ENCODE data around the gene SLC4A7. TPM values are rescaled to one million over a fixed set of nuclear protein-coding genes. Genes with fewer than 3 reads are reported as not detected.
"Not testable (repeated sequence)": the region's sequence is repeated elsewhere in the genome, so short reads cannot be mapped to it uniquely, and the experiment has no call there.

Gene SLC4A7
- polyA plus RNA-seq, 3 donors = 1.3 to 7.6 (median 1.8) TPM

DNA sequence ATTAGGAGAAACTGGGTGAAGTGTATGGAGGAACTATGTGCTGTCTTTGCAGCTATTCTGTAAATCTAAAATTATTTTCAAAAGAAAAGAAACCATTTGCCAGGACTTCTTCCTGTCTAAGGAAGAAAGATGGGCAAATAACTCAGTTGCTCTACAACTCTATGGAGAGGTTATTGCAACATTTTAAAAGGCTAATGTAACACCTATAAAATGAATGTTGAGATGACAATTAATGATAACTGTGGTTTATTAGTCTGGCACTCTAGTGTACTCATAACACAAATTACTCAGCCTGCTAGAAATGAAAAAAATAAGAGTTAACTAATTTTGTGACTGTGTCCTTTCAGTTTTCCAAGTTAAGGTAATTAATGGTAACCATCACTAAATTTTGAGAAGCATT is 32.3 kb downstream of the SLC4A7 start:
- no peak overlapping the region for H3K27ac ChIP-seq (ENCODE audit: low read depth, low read length)

DNA sequence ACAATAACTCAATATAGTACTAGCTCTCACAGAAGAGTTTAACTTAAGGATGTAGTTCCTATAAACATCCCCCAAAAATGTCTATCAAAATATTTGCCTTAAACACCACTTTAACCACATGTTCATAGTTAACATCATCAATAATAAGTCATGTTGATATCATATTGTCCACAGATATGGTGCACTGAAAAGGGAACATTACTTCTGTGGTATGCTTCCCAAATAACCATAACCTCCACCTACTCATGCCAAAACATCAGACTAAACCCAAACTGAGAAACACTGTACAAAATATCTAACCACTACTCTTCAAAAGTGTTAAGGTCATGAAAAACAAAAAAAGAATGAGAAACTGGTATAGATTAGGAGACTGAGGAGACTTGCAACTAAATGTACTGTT is 32.9 kb downstream of the SLC4A7 start:
- H3K27ac ChIP-seq (ENCODE audit: low read depth, low read length) = no peak overlapping the region

DNA sequence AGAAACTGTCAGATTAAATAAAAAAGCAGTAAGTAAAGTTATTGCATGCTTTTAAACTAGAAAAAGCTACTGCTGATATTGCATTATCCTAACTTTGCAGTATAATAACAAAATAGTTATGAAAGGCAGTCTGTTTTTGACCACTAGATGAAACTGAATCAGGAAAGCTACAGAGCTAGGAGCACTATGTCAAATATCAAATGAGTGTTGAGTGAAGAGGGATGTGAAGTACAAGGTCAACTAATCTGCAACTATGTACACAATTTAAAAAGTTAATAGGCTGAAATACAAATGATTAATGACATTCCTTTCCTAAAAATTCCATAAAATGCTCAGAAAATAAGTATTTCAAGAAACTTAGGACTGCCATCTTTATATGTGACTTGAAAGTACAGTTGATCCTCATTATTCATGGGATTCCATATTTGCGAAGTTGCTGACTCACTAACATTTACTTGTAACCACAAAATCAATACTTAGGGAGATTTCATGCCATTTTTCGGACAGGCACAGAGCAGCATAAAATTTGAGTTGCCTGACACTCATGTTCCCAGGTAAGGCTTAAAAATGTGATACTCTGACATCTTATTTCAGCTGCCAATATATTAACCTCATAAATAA is 34.5 kb downstream of the SLC4A7 start:
- no peak overlapping the region for H3K27ac ChIP-seq (ENCODE audit: low read depth, low read length)
- WGBS, 3 donors = 37 to 98% (median 94%) methylated on average over 2 of the region's 2 CpGs

DNA sequence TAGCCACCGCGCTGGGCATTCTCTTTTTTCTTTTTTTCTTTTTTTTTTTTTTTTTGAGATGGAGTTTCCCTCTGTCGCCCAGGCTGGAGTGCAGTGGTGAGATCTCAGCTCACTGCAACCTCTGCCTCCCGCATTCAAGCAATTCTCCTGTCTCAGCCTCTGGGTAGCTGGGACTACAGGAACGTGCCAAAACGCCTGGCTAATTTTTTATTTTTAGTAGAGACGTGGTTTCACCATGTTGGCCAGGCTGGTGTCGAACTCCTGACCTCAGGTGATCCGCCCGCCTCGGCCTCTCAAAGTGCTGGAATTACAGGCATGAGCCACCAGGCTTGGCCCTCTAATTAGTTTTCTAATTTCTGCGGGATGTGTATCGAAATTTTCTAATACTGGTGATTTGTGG is 41.2 kb downstream of the SLC4A7 start:
- not testable (repeated sequence) for H3K27ac ChIP-seq (ENCODE audit: low read depth, low read length)
- 96 to 99% (median 96%) methylated on average over 13 of the region's 13 CpGs for WGBS, 3 donors

DNA sequence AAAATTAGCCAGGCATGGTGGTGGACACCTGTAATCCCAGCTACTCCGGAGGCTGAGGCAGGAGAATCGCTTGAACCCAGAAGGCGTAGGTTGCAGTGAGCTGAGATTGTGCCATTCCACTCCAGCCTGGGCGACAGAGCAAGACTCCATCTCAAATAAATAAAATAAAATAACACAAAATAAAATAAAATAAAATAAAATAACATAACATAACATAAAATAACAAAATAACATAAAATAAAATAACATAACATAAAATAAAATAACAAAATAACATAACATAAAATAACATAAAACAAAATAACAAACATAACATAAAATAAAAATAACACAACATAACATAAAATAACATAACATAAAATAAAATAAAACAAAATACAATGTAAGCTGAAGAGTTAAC is 45.8 kb downstream of the SLC4A7 start:
- WGBS, 3 donors = 99% methylated on average over 4 of the region's 4 CpGs

DNA sequence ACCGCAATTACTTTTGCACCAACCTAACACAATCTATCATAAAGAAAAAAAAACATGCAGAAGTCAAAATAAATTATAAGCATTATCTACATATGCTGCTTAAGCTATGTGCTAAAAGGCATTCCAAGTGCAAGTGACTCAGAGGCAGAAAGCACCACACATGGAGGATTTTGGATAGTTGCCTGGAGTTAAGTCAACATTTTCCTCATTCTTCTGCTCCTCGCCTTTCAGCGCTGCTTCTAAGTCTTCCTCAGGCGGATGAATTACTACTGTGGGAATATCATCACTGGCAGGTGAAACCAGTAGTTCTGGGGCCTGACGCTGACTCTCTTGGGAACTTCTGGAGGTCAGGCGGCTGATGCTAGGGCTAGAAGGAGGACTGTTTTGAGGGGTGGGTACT is 53.1 kb downstream of the SLC4A7 start:
- WGBS, 3 donors = 54 to 69% (median 64%) methylated on average over 6 of the region's 6 CpGs
- no peak overlapping the region for H3K27ac ChIP-seq (ENCODE audit: low read depth, low read length)

More for the DNA sequence above, 45.8 kb downstream of the SLC4A7 start:
- H3K27ac ChIP-seq (ENCODE audit: low read depth, low read length) = not testable (repeated sequence)

DNA sequence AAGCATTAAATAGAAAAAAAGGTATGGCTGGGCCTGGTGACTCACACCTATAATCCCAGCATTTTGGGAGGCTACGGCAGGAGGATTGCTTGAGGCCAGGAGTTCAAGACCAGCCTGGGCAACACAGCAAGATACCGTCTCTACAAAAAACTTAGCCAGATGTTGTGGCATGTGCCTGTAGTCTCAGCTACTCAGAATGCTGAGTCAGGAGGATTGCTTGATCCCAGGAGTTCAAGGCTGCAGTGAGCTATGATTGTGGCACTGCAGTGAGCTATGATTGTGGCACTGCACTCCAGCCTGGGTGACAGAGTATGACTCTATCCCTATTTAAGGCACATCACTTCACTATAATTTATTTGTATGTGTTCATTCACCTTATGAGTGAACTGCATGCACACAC is 54.3 kb downstream of the SLC4A7 start:
- H3K27ac ChIP-seq (ENCODE audit: low read depth, low read length) = no peak overlapping the region
- 98 to 100% (median 98%) methylated on average over 2 of the region's 2 CpGs for WGBS, 3 donors

DNA sequence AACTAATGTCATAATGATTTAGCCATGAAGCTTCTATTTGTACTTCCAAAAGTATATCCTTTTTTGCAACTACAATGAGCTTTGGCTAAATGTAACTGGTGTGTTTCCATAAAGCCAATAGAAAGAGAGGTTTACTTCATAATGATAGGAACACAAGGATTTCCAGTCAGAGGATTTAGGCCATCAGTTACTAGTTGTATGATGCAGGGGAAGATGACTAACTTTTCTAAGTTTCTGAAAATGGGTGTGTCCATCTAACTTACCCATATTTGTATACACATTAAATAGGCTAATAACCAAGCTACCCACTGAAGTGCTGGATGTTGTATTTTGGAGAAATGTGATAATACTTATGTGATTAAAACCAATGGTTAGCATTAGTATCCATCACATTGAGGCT is 55.7 kb downstream of the SLC4A7 start:
- H3K27ac ChIP-seq (ENCODE audit: low read depth, low read length) = no peak overlapping the region

DNA sequence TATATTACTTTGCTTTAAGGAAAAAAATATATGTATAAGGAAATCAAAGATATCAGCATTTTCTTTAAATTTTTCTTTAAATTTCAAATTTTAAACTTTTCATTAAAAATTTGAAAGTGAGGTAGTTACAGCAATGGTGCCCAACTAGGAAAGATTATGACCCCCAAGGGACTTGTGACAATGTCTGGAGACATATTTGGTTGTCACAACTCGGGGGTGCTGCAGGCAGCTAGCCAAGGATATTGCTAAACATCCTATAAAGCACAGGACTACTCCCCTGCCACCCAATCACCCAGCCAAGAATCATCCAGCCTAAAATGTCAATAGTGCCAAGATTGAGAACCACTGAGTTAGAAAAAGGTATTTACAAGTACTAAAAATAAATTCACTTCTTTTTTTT is 57.3 kb downstream of the SLC4A7 start:
- 29 to 74% (median 39%) methylated on average over 1 of the region's 1 CpG for WGBS, 3 donors
- H3K27ac ChIP-seq (ENCODE audit: low read depth, low read length) = no peak overlapping the region

DNA sequence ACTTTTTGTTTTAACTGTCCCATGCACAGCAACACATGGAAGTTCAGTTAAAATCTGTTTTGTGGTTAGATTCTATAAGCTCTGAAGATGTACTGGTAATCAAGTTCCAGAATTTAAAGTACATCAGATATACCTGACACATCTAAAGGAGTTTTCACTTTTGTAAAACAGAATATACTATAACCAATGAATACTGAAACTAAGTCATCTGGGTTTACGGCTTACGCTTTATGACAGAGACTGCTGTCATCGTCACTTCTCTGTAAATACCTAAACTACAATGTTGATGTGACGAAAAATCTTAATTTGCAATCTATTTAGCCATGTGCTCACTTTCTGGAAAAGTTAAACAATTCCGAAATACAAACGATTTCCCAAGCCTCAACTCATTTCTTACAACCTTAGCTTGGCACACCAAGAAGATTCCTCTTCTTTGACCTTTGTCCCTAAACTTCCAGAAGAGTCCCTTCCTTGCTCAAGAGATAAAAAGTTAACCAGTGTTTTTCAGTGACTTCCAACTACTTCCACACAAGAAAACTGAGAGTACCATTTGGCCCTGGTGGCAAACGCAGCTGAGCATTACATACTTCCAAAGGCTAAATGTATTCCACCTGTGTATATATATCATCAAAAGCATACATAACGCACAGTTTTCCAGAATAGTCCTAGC is 58.2 kb downstream of the SLC4A7 start:
- H3K27ac ChIP-seq (ENCODE audit: low read depth, low read length) = no peak overlapping the region
- 87 to 91% (median 89%) methylated on average over 8 of the region's 8 CpGs for WGBS, 3 donors

DNA sequence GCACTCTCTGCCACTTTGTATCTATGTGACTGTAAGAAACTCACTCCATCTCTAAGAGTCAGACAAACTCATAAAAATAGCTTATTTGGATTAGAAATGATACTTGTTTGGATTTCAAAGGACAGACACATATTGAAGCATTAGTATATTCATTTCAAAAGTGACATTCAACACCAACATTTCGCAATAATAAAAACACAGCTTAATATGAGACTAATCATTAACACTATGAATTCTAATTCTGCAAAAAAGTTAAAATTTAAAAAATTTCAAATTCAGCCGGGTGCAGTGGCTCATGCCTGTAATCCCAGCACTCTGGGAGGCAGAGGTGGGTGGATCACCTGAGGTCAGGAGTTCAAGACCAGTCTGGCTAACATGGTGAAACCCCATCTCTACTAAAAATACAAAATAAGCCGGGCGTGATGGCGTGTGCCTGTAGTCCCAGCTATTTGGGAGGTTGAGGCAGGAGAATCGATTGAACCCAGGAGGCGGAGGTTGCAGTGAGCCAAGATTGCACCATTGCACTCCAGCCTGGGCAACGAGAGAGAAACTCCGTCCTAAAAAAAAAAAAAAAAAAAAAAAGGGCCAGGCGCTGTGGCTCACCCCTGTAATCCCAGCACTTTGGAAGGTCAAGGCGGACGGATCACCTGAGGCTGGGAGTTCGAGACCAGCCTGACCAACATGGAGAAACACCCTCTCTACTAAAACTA is 59.2 kb downstream of the SLC4A7 start:
- 91 to 96% (median 96%) methylated on average over 12 to 13 of the region's 13 CpGs for WGBS, 3 donors
- not testable (repeated sequence) for H3K27ac ChIP-seq (ENCODE audit: low read depth, low read length)

DNA sequence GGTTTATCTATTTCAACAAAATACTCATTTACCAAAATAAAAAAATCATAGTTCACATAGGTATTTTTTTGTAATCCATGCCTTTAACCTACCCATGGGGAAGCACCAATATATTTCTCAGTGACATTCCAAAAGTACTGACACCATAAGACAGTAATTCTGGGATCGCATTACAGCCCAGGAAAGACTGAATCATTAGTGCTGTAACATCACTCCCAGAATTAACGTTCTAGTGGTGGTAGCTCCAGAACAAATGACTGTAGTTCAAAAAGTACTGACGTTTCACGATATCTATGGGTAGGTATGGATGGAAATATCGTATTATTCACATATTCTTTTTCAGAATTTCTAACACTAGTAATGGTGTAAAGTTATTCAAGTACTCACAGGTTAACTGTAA is 60.7 kb downstream of the SLC4A7 start:
- no peak overlapping the region for H3K27ac ChIP-seq (ENCODE audit: low read depth, low read length)
- WGBS, 3 donors = 84 to 94% (median 89%) methylated on average over 5 of the region's 5 CpGs

DNA sequence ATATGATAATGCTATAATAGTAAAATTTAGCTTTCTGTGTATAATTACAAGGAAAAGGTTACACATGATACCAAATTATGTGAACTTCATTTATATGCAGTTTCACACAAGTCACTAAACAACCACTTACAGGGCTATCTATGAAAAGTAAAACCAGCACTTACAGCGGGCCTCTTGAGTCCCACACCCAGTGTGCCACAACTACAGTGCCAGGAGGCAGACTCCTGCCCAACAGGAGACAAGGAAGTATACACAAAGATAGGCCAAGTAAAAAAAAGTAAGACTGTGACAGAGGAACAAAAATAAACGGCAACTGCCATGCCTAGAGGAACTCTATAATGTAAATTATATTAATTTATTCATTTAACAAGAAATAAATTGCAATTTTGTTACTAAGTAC is 61.6 kb downstream of the SLC4A7 start:
- H3K27ac ChIP-seq (ENCODE audit: low read depth, low read length) = no peak overlapping the region
- WGBS, 3 donors = 83 to 90% (median 90%) methylated on average over 2 of the region's 2 CpGs

DNA sequence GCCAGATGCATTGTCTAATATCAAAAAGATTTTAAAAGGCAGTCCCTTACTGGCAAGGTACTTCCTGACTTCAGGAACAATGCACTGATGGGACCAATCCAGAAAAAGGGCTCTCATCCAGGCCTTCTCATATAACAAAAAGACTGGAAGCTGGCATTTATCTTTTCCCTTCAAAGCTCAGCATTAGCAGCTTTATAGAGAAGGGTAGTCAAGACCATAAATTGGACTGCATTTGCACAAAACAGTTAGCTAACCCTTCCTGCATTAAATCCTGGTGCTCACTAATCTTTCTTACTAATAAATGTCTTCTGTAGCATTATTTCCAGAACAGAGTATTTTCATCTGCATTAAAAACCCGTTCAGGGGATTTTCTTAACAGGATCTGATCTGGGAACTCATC is 69.0 kb downstream of the SLC4A7 start:
- 86 to 88% (median 88%) methylated on average over 1 of the region's 1 CpG for WGBS, 3 donors
- H3K27ac ChIP-seq (ENCODE audit: low read depth, low read length) = no peak overlapping the region

DNA sequence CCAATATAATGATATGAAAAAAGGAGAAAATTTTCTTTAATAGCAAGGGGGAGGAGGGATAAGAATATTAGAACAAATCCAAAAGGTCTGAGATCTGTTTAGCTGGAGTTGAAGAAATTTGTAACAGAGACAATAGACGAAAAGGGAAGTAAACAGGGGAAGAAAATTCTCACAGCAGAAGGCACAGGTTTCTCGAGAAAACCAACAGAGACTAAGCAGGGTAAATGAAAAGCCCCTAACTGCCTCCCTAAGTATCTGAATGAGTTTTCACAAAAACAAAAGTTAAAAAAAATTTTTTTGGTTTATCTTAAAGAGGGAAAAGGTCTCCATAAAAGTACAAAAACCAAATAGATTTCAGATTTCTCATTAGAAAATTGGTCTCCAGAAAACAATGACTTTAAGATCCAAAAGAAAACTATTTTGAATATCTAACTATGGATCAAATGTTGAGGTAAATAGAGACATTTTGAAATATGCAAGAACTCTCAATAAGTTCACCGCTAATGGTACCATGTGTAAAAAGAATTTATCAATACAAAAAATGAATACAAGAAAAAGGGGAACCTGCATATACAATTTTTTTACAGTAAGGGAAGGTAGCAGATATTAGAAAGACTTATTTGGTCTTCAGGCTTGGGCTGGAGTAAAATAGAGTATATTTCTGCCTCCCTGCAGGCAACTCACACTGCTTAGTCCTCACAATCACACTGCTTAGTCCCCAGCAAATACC is 91.1 kb downstream of the SLC4A7 start:
- H3K27ac ChIP-seq (ENCODE audit: low read depth, low read length) = no peak overlapping the region
- WGBS, 3 donors = 33 to 60% (median 41%) methylated on average over 3 of the region's 3 CpGs

DNA sequence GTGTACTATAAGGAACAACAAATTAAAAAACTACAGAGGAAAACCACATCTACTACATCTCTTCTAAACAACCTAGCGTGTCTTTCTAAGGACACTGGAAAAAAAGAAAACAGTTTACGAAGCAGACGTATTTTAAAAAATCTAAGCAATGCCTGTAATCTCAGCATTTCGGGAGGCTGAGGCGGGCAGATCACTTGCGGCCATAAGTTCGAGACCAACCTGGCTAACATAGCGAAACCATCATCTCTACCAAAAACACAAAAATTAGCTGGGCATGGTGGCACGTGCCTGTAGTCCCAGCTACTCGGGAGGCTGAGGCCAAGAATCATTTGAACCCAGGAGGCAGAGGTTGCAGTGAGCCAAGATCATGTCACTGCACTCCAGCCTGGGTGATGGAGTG is 91.8 kb downstream of the SLC4A7 start:
- not testable (repeated sequence) for H3K27ac ChIP-seq (ENCODE audit: low read depth, low read length)
- WGBS, 3 donors = 91 to 95% (median 93%) methylated on average over 10 of the region's 10 CpGs

DNA sequence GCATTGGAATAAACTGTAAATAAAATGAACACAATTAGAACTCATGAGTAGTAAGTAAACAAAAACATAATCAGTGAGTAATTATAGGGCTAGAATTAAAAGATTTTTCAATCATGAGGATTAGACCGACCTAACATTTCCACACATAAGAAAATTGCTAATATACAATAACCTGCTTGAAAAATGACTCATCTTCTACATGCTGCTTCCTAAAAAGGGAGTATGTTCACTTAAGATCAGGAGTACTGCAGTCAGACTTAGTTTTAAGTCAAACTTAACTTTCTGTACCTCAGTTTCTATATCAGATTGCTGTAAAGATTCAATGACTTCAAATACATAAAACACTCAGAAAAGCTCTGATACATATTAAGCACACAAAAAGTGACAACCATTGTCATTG is 92.4 kb downstream of the SLC4A7 start:
- no peak overlapping the region for H3K27ac ChIP-seq (ENCODE audit: low read depth, low read length)
- WGBS, 3 donors = 86 to 95% (median 94%) methylated on average over 1 of the region's 1 CpG

DNA sequence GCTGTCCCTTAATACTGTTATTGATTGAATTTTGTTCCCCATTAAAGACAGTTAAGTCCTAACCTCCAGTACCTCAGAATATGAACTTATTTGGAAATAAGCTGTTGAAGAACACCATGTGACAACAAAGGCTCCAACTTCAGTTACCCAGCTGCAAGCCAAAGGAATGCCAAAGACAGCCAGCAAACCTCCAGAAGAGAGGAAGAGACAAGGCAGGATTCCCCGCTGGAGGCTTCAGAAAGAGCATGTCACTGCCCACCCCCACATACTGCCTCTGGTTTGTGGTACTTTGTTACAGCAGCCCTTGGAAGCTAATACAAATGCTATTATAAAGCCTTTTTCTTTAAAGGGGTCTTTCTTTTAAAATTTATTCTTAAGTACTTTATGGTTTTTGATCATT is 96.6 kb downstream of the SLC4A7 start:
- H3K27ac ChIP-seq (ENCODE audit: low read depth, low read length) = no peak overlapping the region
- WGBS, 3 donors = 83 to 96% (median 95%) methylated on average over 1 of the region's 1 CpG

DNA sequence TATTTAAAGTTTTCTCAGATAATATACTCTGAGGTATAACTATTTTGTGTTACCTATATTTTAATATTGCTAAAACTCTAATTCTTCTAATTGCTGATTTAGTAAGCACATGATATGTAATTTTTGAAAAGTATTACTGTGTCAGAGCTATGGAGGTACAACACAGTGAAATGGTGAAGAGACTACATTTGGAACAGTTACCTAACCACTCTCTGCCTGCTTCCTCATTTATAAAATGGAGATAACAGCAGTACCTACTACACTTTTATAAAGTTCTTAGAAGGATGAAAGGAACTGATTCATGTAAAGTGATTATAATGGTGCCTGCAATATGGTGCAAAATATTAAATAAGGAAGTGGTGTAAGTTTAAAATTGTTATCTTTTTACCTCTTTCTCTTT is 98.7 kb downstream of the SLC4A7 start:
- no peak overlapping the region for H3K27ac ChIP-seq (ENCODE audit: low read depth, low read length)

All from adipose tissue (tissue), 3 donors.